ENCODE measurements around the gene ATXN7L3B. TPM values are rescaled to one million over a fixed set of nuclear protein-coding genes. Genes with fewer than 3 reads are reported as not detected.

The ATXN7L3B gene
- polyA plus RNA-seq, 2 of the 4 experiments (the other 2 are of a cell fraction) = 18.1 to 32.8 TPM

- no peak for TF ChIP-seq BCL3 (IDR thresholded peaks at IDR 0.05)
Observed at GRCh38 chr12:74547249-74547648, 9.6 kb downstream of the ATXN7L3B start (continued).

DNA sequence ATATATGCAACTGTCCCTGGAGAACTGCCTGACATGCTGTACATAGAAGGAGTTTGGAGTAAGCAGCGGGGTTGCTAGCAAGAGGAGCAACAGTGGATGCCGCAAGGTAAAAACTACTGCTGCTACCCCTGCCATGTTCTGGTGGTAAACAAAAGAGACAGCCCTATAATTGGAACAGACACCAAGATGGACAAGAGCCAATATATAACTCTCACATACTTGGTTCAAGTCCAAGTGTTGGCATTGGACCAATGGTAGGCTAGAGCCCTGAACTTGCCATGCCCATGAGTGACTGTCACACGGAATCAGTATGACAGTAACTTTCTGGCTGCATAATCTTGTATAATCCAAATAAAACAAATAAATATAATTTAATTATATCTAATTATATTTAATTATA lies 13.7 kb downstream of the ATXN7L3B start:
- ATAC-seq (no peak), FAIRE-seq (no peak), DNase-seq (ENCODE audit: low read depth in 1 of 2, low spot score in 1 of 2) (no peak)
- Histone ChIP-seq H3K4me2 (no peak overlapping the region), H3K4me3 (no peak overlapping the region), H3K4me1 (no peaks in the 10 kb centered on the region), H3K27ac (no peak overlapping the region), H3K9me3 (no peaks in the 10 kb centered on the region)
- POLR2A ChIA-PET = no interaction called here
- WGBS (ENCODE audit: missing lambda C conversion rate) = 91% methylated on average over 3 of the region's 3 CpGs
- CTCF ChIA-PET = no interaction called here
- TF ChIP-seq TFCP2L1 (CRISPR knock-in tag; IDR thresholded peaks at IDR 0.05) (no peak), SREBF2 (IDR thresholded peaks at IDR 0.05) (no peak), RNF2 (IDR thresholded peaks at IDR 0.05; ENCODE audit: borderline replicate concordance, low read depth) (no peak), MYC (IDR thresholded peaks at IDR 0.05; ENCODE audit: borderline replicate concordance, low read length) (no peak), HDAC2 (IDR thresholded peaks at IDR 0.05) (no peak), NFE2L2 (conservative IDR thresholded peaks at IDR 0.05; ENCODE audit: low read length) (no peak), HEYL (CRISPR knock-in tag; IDR thresholded peaks at IDR 0.05) (no peak), FOSL2 (IDR thresholded peaks at IDR 0.05) (no peak), FOSL2 (CRISPR knock-in tag; IDR thresholded peaks at IDR 0.05) (no peak), CHD4 (IDR thresholded peaks at IDR 0.05; ENCODE audit: borderline replicate concordance) (no peak)
- TF ChIP-seq, protein P1, sequence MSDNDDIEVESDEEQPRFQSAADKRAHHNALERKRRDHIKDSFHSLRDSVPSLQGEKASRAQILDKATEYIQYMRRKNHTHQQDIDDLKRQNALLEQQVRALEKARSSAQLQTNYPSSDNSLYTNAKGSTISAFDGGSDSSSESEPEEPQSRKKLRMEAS (IDR thresholded peaks at IDR 0.05) = no peak

DNA sequence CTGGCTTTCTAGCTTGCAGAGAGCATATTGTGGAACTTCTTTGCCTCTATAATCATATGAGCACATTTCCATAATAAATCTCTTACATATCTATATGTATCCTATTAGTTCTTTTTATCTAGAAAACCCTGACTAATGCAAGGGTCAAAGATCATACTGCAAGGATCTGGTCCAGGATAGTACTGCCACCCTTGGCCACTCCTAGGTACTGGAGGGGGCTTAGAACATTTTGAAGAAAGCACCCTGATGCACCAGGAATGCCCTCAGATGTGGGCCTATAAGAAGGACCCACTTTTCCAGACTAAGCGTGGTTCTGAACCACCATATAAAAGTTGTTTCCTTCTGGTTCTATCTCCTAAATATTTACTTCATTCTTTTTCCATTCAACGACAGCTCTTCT lies 14.6 kb downstream of the ATXN7L3B start:
- FAIRE-seq (no peak), ATAC-seq (peak; percentile 71 to 73; a peak in 5 of 6 replicates)
- POLR2A ChIA-PET = no interaction called here

GRCh38 chr12:74559728-74560127 lies 22.1 kb downstream of the ATXN7L3B start:
- 31% methylated on average over 2 of the region's 2 CpGs for WGBS (ENCODE audit: missing lambda C conversion rate)
- TF ChIP-seq MAFK (IDR thresholded peaks at IDR 0.05; ENCODE audit: partially characterized antibody) (no peak), CBX8 (IDR thresholded peaks at IDR 0.05) (no peak), HDAC2 (IDR thresholded peaks at IDR 0.05) (no peak), EHF (CRISPR knock-in tag; IDR thresholded peaks at IDR 0.05) (no peak), PHF8 (IDR thresholded peaks at IDR 0.05; ENCODE audit: borderline replicate concordance, low read depth) (no peak), JUNB (IDR thresholded peaks at IDR 0.05) (no peak), HOXB13 (CRISPR knock-in tag; IDR thresholded peaks at IDR 0.05; ENCODE audit: low read depth) (no peak)
- TF ChIP-seq, protein P1 (IDR thresholded peaks at IDR 0.05) = no peak
- TF ChIP-seq, protein P2, sequence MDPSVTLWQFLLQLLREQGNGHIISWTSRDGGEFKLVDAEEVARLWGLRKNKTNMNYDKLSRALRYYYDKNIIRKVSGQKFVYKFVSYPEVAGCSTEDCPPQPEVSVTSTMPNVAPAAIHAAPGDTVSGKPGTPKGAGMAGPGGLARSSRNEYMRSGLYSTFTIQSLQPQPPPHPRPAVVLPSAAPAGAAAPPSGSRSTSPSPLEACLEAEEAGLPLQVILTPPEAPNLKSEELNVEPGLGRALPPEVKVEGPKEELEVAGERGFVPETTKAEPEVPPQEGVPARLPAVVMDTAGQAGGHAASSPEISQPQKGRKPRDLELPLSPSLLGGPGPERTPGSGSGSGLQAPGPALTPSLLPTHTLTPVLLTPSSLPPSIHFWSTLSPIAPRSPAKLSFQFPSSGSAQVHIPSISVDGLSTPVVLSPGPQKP (IDR thresholded peaks at IDR 0.05; ENCODE audit: low read depth, low read length) = no peak

More for the DNA sequence above, 14.6 kb downstream of the ATXN7L3B start:
- TF ChIP-seq ZSCAN20 (CRISPR knock-in tag; IDR thresholded peaks at IDR 0.05) (no peak), HEYL (CRISPR knock-in tag; IDR thresholded peaks at IDR 0.05) (no peak), NFE2L2 (conservative IDR thresholded peaks at IDR 0.05; ENCODE audit: low read length) (no peak), ESRRA (IDR thresholded peaks at IDR 0.05; ENCODE audit: borderline replicate concordance, low read length) (no peak), EHMT2 (IDR thresholded peaks at IDR 0.05; ENCODE audit: low read depth) (no peak), HDAC2 (IDR thresholded peaks at IDR 0.05) (no peak), ZC3H11A (IDR thresholded peaks at IDR 0.05) (no peak), FOSL2 (IDR thresholded peaks at IDR 0.05) (no peak), FOSL2 (CRISPR knock-in tag; IDR thresholded peaks at IDR 0.05) (no peak), MYC (IDR thresholded peaks at IDR 0.05; ENCODE audit: borderline replicate concordance, low read length) (no peak), RCOR1 (IDR thresholded peaks at IDR 0.05; ENCODE audit: low read depth, low read length) (no peak)
- TF ChIP-seq, protein P3, sequence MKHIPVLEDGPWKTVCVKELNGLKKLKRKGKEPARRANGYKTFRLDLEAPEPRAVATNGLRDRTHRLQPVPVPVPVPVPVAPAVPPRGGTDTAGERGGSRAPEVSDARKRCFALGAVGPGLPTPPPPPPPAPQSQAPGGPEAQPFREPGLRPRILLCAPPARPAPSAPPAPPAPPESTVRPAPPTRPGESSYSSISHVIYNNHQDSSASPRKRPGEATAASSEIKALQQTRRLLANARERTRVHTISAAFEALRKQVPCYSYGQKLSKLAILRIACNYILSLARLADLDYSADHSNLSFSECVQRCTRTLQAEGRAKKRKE (CRISPR knock-in tag; IDR thresholded peaks at IDR 0.05; ENCODE audit: low read depth) = no peak
- TF ChIP-seq, protein P4, sequence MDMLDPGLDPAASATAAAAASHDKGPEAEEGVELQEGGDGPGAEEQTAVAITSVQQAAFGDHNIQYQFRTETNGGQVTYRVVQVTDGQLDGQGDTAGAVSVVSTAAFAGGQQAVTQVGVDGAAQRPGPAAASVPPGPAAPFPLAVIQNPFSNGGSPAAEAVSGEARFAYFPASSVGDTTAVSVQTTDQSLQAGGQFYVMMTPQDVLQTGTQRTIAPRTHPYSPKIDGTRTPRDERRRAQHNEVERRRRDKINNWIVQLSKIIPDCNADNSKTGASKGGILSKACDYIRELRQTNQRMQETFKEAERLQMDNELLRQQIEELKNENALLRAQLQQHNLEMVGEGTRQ (IDR thresholded peaks at IDR 0.05) = no peak
- Histone ChIP-seq H3K4me3 (no peak overlapping the region), H3K9me3 (no peaks in the 10 kb centered on the region), H3K27ac (no peak overlapping the region), H3K4me2 (no peak overlapping the region), H3K4me1 (no peaks in the 10 kb centered on the region)
- WGBS (ENCODE audit: missing lambda C conversion rate) = 68% methylated on average over 2 of the region's 2 CpGs
- CTCF ChIA-PET = interaction anchor here (0.6 kb wide), 1 partner anchor 9 kb away, joined by 3 read pairs; no protein-coding TSS in a partner anchor
- no peak for DNase-seq (ENCODE audit: low read depth in 1 of 2, low spot score in 1 of 2)

More at GRCh38 chr12:74559728-74560127, 22.1 kb downstream of the ATXN7L3B start:
- Histone ChIP-seq H3K9me3 (no peaks in the 10 kb centered on the region), H3K27ac (no peak overlapping the region), H3K4me1 (no peaks in the 10 kb centered on the region), H3K4me3 (no peak overlapping the region), H3K4me2 (no peak overlapping the region)
- FAIRE-seq (no peak), DNase-seq (ENCODE audit: low read depth in 1 of 2, low spot score in 1 of 2) (no peak), ATAC-seq (no peak)
- ChIA-PET POLR2A (no interaction called here), CTCF (no interaction called here)

All from A549 (cell line).